ENCODE results near the gene ADAMTSL3.

DNA sequence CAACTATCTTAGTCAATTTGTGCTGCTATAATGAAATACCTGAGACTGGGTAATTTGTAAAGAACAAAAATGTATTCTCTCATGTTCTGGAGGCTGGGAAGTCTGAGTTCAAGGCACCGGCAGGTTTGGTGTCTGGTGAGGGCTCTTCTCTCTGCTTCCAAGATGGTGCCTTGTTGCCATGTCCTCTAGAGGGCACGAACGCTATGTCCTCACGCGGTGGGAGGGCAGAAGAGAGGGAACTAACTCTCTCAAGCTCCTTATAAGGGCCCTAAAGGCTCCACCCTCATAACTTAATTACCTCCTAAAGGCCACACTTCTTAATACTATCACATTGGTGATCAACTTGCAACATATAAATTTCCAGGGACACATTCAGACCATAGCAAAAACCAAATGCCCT, 108.4 kb downstream of the ADAMTSL3 start:
- TF ChIP-seq POLR2A (IDR thresholded peaks at IDR 0.05): no peak
- TF ChIP-seq CTCF (IDR thresholded peaks at IDR 0.05): no peak
- no peak for TF ChIP-seq EP300 (IDR thresholded peaks at IDR 0.05; ENCODE audit: low read depth)
- TF ChIP-seq POLR2AphosphoS5 (IDR thresholded peaks at IDR 0.05): no peak

Data from transverse colon (tissue), 4 donors.